Measurements from ENCODE around the gene CPO. TPM values are rescaled to one million over a fixed set of nuclear protein-coding genes. Genes with fewer than 3 reads are reported as not detected.
A peak's percentile ranks its signal among the peaks of the same experiment; 100 is the strongest.

Gene CPO
- total RNA-seq, 1 donor from 2014 or later: not detected

- Histone ChIP-seq H3K9me3 (no peaks in the 10 kb centered on the region), H3K4me1 (no peaks in the 10 kb centered on the region), H3K27ac (no peak overlapping the region), H3K27me3 (no peaks in the 10 kb centered on the region), H3K4me3 (no peak overlapping the region), H3K36me3 (no peaks in the 10 kb centered on the region)
- DNase-seq (ENCODE audit: low spot score in 2 of 2): no peak
- no peak for TF ChIP-seq CTCF (IDR thresholded peaks at IDR 0.05)
- intact Hi-C loops (cut with DNase I): loop anchor here (10.0 kb wide), 1 partner anchor 637 kb away; the partner anchor contains the start of gene METTL21A
These were observed 48.5 kb downstream of the CPO start for GRCh38 chr2:206987810-206988209.

DNA sequence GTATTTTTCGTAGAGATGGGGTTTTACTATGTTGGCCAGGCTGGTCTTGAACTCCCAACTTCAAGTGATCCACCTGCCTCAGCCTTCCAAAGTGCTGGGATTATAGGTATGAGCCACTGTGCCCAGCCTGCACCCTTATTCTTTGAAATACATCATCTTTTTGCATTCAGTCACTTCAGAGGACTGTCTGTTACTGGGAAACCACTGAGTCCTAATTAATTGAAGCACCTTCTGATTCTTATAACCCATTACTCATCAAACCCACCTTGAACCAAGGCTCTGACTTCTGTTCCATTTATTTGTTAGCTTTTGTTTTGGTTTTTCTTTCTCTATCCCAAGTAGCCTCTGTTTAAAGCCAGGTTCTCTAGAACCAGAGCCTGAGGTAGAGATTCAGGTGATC is 49.6 kb downstream of the CPO start:
- Histone ChIP-seq H3K9me3 (no peaks in the 10 kb centered on the region), H3K36me3 (no peaks in the 10 kb centered on the region), H3K27me3 (no peaks in the 10 kb centered on the region), H3K27ac (no peak overlapping the region), H3K4me1 (no peaks in the 10 kb centered on the region), H3K4me3 (no peak overlapping the region)
- DNase-seq (ENCODE audit: low spot score in 2 of 2): no peak
- TF ChIP-seq CTCF (IDR thresholded peaks at IDR 0.05): no peak
- intact Hi-C loops (cut with DNase I): loop anchor here (10.0 kb wide), 1 partner anchor 636 kb away; the partner anchor contains the start of gene METTL21A

DNA sequence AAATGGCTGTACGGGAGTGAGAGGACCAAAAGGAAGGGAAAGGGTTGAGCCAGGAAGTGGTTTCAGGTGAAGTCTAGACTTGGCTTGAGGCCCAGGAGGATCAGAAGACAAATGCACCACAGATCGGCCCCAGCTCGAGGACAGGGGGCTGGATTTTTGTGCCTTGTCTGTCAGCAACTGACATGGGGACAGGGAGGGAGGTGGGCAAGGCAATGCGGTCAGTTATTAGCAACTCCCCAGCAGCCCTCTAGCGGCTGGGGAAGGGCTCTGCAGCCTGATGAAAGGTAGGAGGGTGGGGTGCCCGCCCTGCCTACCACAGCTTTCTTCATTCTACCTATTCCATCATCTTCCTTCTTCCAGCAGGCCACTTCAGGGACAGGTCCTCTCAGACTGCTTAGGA is 50.0 kb downstream of the CPO start:
- peak in 2 of 3 experiments; percentile 40 to 49 for TF ChIP-seq CTCF (IDR thresholded peaks at IDR 0.05)
- no peak overlapping the region for H3K4me3 ChIP-seq
- H3K36me3 ChIP-seq: no peaks in the 10 kb centered on the region
- no peak for DNase-seq (ENCODE audit: low spot score in 2 of 2)
- H3K27ac ChIP-seq: no peak overlapping the region
- no peaks in the 10 kb centered on the region for H3K9me3 ChIP-seq
- H3K27me3 ChIP-seq: no peaks in the 10 kb centered on the region
- intact Hi-C loops (cut with DNase I): loop anchor here (10.0 kb wide), 1 partner anchor 635 kb away; the partner anchor contains the start of gene METTL21A
- no peaks in the 10 kb centered on the region for H3K4me1 ChIP-seq

GRCh38 chr2:206990360-206990759 is 51.0 kb downstream of the CPO start:
- no peak for DNase-seq (ENCODE audit: low spot score in 2 of 2)
- Histone ChIP-seq H3K4me1 (no peaks in the 10 kb centered on the region), H3K27ac (no peak overlapping the region), H3K36me3 (no peaks in the 10 kb centered on the region), H3K4me3 (no peak overlapping the region), H3K9me3 (no peaks in the 10 kb centered on the region), H3K27me3 (no peaks in the 10 kb centered on the region)
- intact Hi-C loops (cut with DNase I): no loop called here
- TF ChIP-seq CTCF (IDR thresholded peaks at IDR 0.05): no peak

DNA sequence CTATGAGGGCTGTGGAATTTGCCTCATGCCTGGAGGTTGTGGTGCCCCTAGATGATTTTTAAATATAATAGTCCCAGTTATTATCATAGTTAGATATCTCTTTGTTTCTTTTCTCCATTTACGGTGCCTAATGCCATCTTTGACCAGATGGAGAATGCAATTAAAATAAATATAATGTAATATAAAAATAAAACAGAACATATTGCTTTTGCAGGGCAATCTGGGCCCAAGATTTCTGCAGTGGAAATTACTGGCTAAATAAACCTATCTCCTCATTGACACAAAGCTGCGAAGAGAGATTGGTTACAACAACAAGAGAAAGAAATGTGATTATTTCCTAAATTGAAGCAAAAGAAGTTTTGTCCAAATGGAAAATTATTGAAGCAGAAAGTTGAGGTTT is 51.8 kb downstream of the CPO start:
- H3K9me3 ChIP-seq: no peaks in the 10 kb centered on the region
- no peak for DNase-seq (ENCODE audit: low spot score in 2 of 2)
- TF ChIP-seq CTCF (IDR thresholded peaks at IDR 0.05): no peak

GRCh38 chr2:206993396-206993911 is 54.1 kb downstream of the CPO start:
- H3K27ac ChIP-seq: no peak overlapping the region
- no peak for DNase-seq (ENCODE audit: low spot score in 2 of 2)
- no peak overlapping the region for H3K4me3 ChIP-seq
- no peaks in the 10 kb centered on the region for H3K36me3 ChIP-seq
- H3K27me3 ChIP-seq: no peaks in the 10 kb centered on the region
- no peaks in the 10 kb centered on the region for H3K9me3 ChIP-seq
- TF ChIP-seq CTCF (IDR thresholded peaks at IDR 0.05): no peak
- intact Hi-C loops (cut with DNase I): no loop called here
- H3K4me1 ChIP-seq: no peaks in the 10 kb centered on the region

More for the DNA sequence above, 51.8 kb downstream of the CPO start:
- H3K27ac ChIP-seq: no peak overlapping the region
- H3K4me3 ChIP-seq: no peak overlapping the region
- H3K4me1 ChIP-seq: no peaks in the 10 kb centered on the region
- H3K36me3 ChIP-seq: no peaks in the 10 kb centered on the region
- no peaks in the 10 kb centered on the region for H3K27me3 ChIP-seq
- intact Hi-C loops (cut with DNase I): no loop called here
